GM19043 (cell line): Measurements from ENCODE around the gene LMBR1.

Experiments
- ATAC-seq: cut with Tn5 transposase; IDR thresholded peaks from one replicate; pipeline ENCODE4 v1.9.1; 2021; ENCODE audit warnings: low read depth; ENCODE audit not compliant: unreplicated experiment

The LMBR1 gene

DNA sequence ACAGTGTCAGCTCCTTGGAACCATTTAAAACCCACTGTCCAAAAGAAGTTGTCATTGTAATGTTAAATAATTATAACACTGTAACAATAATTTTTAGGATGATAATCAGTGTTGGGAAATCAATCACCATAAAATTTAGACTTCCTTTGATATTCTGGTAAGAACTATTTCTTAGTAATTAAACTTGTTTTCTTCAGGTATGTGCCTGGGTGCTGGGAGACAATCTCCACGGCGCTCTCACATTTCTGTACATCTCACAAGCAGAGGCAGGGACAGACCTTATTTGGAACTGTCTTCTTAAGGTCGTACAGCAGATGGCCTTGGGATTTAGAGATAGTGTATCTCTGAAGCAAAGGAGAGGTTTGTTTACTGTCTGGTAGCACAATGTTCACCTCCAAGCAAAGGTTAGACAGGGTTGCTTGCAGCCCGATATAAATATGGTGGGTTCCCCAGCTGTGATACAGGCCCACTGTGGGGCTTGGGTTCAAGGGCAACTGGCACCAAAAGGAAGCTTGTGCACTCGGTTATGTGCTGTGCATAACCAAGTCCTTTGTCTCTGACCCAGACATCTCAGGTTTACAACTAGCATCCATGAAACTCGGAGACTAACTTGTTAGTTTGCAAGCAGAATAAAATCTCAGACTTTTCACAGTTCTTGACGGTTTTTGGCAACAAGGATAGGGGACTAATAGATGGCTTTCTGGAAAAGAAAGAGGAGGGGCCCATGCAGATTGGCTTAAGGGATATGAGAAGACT lies 126.9 kb downstream of the LMBR1 start:
- no peak for ATAC-seq

DNA sequence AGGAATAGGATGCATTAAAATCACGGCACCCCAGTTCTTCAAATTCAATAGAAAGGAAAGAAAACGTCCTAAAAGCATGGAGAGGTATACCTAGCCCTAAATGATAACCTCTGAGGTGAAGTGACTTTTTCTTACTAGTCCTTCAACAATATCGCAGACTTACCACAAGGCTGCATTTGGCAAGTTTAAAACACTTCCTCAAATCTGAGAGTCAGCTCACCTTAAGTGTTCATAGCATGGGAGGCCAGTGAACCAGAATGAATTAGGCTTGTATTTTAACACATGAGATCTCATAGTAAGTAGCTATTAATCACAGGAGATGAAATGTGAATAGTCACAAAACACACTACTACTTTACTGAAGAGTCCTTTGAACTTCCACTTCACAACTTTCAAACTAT lies 128.2 kb downstream of the LMBR1 start:
- ATAC-seq: no peak

DNA sequence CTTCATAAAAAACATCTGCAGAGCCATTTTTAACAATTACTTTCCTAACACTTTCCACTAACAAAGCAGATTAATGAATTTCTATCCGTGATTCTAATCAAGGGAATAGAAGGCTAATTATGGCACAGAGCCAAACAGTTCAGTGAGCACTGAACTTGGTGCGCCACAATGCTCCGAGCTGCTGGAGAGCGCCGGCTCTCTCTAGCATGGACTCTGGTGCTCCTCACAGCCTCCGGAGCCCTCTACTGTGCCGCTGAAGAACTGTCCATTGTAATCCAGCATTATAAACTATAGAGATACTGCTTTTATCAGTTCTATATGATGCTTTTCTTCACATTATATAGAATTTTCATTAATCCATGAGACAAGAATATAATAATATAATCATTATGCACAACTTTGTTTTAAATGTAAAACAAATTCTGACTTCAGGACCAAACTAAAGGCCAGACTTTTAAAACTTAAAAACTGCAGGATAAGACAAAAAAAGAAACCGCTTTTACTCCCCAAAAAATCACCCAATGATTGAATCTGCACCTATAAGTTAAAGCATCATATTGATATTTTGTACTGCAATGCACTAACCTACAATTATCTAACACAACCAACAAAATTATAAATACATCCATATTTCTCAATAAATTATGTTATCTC lies 128.8 kb downstream of the LMBR1 start:
- no peak for ATAC-seq

DNA sequence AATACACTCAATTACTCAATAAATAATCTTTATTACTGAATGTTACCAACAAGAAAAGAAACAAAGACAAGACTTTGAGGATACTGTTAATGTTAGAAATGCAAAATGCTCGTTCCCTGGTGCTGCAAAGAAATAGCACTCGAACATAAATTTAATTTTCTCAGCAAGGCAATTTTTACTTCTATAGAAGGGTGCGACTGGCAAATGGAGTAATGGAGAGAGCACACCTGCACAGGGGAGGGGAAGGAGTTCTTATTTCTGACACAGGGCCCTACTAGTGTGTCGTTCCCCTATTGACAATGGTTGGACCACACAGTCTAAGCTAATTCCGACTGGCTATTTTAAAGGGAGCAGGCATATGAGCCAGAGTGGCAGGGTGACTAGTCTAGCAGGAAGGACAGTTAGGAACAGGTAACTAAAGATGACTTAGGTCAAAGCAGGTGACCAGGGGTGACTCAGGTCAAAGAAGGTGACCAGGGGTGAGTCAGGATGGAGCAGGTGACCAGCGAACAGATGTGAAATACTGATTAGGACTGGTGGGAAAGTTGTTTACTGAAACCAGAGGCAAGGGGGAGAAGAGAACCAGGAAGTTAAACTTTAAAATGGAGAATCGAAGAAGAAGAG lies 133.3 kb downstream of the LMBR1 start:
- no peak for ATAC-seq

DNA sequence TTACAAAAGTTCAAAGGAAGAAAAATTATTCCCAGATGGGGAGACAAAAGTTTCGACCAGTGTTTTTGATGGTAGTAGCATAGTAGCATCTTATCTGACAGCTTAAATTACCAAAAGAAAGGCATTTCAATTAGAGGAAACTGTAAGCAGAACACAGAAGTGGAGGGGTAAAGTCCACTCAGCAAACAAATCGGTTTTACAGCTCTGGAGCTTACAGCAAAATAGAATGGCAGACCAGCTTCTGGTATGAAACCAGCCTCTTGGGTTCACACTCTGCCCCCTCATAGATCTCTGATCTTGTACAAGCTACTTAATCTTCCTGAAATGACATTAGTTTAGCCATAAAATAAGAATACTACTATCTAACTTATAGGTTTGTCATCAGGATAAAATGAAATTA lies 133.8 kb downstream of the LMBR1 start:
- no peak for ATAC-seq

DNA sequence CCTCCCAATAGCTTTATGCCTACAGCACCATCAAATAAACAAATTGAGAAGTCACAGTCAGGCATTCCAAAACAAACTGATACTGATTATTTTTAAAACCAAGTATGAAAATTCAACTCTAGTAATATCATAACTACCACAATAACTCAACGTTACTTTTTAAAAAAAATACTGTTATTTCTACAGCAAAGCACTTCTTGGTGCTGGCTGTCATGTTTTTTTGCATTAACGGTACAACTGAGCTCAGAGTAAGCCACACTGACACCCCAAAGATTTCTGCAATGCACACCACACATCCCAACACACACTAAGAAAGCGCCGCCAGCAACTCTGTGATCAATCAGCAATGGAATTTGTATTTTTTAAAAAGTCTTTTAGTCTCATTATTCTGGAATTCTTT lies 138.8 kb downstream of the LMBR1 start:
- no peak for ATAC-seq

DNA sequence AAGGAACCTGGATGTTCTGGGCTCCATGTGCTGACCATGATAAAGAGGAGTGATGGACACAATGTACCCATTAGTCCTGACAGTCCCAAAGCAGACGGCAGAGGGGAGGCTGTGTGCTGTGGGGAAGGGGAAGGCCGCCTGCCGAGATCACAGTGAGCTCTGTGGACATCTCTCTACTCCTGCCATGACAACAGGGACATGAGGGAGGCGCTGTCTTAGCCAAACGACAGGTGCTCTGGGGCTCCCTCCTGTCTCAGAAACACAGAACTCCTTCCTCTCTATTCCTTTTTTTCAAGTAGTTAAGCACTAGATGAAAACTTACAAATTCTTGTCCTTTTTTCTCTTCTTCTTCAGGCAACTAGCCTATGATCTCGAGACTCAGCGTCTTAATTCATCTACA lies 139.4 kb downstream of the LMBR1 start:
- ATAC-seq: no peak

DNA sequence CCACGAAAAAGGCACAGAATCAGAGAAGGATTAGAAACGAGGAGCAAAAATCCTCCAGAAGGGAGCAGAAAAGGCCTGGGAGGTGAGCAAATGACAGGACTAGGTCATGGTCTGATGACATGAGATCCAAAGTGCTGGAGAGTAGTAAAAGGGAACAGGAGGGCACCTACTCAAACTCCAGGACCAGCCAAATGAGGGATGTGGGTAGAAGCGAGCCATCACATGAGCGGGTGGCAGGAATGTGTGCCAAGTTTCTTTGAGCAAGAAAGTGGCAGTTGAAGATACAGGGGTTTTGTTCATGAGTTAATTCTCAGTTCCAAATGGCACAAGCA lies 139.8 kb downstream of the LMBR1 start:
- no peak for ATAC-seq

DNA sequence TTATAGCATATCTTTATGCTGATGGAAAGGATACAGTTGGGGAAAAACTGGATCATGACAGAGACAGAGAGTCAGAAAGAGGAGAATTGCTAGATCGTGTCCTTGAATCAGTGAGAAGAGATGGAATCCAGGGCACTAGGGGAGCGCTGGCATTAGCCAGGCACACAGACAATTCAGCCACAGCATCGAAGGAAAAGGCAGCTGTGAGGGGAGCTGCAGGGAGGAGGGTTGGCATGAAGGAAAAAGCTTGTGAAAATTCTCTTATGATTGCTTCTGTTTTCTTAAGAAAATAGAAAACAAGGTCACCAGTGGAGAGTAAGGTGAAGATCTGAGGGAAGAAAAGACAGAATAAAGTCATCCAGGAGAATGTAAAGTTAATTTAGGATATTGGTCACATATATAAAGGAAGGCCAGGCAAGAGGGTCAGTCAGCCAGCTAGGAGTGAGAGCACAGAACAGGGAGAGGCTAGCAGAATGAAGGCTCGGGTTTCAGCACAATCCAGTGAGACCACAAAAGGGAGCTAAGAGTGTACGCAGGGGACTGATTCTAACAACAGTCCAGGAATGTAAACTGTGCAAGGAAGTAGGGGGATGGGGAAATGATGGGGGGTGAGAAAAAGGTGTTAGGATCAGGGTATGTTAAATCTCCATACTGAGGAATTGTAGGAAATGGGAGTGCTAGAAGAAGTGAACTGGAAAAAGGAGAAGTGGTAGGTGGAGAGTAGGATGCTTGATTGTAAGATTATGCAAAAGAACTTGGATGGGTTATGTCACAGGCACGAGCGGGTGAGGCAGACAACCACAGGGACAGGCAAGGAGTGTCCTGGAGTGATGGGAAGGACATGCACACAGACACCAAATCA lies 140.4 kb downstream of the LMBR1 start:
- ATAC-seq: no peak

DNA sequence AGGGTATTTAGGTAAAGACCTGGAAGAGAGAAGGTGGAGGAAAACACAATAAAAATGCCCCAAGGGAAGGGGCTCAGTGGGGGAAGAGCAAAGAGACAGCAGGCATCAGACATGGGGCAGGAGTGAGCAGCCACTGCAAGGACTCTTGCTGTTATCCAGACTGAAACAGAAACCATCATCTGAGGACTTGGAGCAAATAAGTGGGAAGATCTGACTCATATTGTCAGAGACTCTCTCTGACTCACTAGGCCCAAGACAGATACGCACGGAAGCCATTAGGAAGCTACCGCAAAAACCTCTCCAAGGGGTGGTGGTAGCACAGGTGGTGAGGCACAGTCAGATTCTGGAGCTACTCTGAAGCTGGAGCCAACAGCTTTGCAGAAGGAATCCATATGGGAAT lies 141.7 kb downstream of the LMBR1 start:
- no peak for ATAC-seq

DNA sequence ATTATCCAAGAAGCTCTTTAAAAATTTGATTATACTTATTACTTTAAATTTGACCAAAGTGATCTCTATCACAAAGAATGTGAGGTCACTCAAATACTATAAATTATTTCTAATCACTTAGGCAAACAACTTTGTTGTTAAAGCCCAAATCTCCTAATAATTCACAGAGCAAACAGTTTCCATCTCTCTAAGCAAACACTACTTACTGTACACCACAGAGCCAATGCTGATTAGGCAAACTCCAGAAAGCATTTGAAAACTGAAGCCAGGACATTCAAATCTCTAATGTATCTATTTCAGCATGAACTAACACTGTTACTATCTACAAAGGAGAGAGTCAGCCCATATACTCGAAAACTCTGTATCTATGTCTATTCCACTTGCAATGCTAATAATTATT lies 145.3 kb downstream of the LMBR1 start:
- ATAC-seq: no peak

DNA sequence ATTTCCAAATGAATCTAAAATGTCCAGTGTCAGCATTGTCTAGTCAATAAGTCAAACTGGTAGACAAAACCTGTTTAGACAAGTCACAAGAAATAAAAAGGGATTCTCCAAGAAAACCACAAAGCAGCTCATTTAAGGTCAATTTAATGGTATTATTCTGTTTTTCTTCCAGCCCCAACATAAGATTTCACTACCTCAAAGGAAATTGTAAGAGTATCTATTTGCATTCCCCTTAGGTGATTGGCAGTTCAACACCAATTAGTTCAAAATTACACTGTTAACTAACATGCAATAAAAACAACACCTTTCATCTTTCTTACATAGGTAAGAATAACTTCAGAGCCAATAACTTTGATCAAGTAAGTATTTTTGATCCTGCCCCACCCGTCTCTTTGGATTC lies 146.1 kb downstream of the LMBR1 start:
- ATAC-seq: no peak

DNA sequence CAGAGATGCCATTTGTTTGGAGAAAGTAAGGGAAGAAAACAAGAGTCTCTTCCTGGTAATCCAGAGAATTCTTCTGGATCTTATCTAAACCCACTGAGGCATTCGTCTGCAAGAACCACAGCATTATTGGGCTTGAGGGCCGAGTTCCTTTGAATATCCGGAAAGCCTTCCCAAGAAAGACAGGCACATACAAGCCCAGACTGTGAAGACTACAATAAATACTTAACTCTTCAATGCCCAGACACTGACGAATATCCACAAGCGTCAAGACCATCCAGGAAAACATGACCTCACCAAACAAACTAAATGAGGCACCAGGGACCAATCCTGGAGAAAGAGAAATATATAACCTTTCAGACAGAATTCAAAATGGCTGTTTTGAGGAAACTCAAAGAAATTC lies 153.4 kb downstream of the LMBR1 start:
- no peak for ATAC-seq

DNA sequence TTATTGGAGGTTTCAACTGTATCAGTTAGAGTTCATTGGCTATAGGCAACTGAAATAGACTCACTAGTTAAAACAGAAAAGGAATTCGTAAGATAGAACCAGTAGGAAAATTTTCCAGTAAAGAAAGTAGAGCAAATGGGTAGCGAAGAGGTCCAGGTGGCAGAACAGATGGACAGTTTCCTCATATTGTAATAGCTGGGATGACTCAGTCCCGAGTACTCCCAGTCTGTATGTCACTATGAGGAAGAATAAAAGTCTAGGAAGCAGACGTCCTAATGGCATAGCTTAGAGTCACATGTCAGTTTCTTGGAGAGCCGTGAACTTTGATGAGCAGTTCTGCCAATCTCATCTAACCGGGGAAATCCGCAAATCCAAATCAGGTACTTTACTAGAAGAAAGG lies 157.1 kb downstream of the LMBR1 start:
- no peak for ATAC-seq

DNA sequence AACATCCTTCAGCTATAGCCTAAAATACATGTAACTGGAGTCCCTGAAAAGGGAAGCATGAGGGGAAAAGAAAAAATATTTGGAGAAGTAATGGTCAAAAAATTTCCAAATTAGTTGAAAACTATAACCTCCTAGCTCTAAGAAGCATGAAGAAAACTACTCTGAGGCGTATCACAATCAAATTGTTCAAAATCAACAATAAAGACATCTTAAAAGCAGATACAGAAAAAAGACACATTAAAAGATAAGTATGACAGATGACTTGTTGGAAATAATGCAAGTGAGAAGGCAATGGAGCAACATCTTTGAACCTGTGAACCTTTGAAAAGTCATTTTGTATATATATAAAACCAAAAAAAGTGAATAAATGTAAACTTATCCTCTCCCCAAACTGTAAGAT lies 159.3 kb downstream of the LMBR1 start:
- ATAC-seq: no peak

DNA sequence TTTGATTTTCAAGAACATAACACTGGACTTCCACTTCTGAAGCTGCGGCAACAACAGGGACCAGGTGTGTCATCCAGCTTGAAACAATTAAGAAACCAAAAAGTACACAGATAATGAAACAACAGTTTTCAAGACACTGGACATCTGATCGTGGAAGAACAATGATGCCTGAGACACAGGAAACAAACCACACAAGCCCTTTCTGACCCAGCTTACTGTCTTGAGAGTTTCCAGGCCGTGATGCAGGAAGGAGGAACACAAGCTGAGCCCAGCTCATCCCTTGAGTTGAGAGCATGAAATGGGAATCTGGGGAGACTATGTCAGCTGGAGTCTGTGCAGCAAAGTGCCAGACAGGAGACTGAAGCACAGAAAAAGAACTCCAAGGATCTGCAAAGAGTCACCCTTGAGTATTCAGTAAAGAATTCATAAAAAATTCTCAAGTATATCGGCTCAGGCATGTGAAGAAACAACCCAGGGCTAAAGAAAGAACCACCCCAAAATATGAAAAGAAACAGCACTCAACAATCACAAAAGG lies 160.8 kb downstream of the LMBR1 start:
- no peak for ATAC-seq

DNA sequence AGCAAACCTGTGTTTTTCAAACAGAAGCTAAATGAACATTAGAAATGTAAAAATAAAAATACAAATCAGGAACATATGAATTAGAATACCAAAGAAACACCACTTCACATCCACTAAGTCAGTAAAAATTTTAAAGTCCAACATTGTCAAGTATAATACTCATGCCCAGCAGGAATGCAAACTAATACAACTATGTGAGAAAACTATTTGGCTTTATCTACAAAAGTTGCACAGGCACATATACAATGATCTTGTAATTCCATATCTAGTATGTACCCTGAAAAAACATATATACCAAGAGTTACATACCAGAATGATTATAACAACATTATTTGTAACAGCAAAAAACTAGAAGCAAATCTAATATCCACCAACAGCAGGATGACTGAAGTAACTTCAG lies 161.3 kb downstream of the LMBR1 start:
- ATAC-seq: no peak

DNA sequence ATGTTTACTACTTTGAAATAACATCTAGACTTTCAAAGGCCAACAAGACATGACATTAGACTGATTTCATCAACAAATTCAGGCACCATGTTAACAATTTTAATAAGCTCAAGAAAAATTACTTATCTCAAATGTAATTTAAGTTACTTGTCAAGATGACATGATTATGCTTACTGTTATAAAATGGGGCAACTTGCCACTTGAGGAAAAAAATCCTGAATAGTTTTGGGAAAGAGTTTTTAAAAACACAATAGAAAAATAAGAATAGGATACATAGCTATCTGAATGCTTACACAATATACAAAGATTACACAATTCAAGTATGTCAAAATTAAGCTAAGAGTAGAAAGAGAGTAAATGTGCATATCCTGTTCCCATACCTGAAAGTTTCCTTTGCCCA lies 167.0 kb downstream of the LMBR1 start:
- ATAC-seq: no peak

DNA sequence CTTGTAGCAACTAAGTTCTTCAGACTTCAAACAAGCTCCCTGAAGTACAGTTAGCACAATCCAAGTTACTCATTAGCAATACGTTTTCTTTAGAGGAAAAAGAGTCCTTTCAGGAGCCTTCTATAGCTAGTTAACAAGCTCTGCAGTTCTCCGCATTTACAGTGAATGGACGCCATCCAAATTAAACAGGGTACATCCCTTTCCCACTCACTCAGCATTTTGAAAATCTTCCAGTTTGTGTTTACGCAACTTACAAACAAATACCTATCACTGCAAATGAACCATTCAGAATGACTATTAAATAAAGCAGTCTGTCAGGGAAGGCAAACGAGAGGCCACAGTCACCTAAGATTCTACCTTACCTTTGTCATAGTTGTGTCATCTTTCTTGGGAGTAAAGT lies 167.9 kb downstream of the LMBR1 start:
- ATAC-seq: no peak

DNA sequence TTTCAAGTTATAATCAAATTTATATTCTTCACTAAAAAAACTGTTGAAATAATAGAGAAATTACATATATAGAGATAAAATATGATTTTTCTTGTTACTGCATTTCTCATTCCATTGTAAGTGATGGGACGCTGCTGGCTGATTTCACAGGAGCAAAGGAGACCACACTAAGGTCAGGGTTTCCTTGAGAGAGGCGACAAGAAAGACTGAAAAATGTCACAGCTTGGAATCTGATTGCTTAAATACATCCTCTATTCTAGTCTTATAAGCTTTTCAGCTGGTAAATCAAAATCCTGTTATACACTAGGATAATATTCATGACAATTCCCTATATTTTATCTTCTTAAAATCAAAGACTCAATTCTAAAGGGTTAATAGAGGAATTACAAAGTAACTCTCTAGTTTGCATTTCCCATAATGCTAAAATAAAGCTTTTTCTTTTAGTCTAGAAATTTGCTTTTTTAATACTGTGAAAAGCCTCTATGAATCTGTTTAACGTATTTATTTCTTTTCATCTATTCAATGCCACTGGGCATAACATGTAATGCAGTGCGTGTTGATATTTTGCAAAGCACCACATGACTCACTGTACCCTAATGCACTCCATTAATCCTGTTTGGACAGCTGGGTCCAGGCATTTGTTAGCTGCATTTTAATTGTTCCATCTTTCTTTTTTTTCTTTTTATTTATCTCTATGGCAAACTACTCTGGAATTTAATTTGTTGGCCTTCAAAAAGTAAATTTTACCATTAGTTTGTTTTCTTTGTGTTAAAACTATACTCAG lies 170.7 kb downstream of the LMBR1 start:
- ATAC-seq: no peak
